Measurements from ENCODE around the gene INTS15.

DNA sequence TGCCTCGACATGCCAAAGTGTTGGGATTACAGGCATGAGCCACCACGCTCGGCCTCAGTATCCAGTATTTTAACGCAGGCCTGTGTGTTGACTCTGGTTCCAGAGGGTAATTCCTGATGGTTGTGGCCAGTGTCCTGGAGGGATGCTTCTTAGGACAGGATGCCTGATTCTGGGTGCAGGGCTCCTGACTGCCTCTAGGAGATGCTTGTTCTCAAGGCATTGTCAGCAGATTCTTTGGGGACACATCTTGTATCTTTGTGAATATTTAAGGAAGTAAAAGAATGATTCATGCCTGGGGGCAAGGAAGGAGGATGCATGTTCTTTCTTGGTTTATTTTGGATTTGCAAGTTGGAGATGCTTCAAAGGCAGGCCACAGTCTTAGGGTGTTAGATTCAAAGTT lies 10.4 kb upstream of the INTS15 start:
- TF ChIP-seq, protein P1, sequence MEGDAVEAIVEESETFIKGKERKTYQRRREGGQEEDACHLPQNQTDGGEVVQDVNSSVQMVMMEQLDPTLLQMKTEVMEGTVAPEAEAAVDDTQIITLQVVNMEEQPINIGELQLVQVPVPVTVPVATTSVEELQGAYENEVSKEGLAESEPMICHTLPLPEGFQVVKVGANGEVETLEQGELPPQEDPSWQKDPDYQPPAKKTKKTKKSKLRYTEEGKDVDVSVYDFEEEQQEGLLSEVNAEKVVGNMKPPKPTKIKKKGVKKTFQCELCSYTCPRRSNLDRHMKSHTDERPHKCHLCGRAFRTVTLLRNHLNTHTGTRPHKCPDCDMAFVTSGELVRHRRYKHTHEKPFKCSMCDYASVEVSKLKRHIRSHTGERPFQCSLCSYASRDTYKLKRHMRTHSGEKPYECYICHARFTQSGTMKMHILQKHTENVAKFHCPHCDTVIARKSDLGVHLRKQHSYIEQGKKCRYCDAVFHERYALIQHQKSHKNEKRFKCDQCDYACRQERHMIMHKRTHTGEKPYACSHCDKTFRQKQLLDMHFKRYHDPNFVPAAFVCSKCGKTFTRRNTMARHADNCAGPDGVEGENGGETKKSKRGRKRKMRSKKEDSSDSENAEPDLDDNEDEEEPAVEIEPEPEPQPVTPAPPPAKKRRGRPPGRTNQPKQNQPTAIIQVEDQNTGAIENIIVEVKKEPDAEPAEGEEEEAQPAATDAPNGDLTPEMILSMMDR (IDR thresholded peaks at IDR 0.05) = no peak
- TF ChIP-seq POLR2A (IDR thresholded peaks at IDR 0.05) (no peak), POLR2AphosphoS5 (IDR thresholded peaks at IDR 0.05) (no peak), EP300 (IDR thresholded peaks at IDR 0.05) (no peak)

Measured in suprapubic skin (tissue), 4 donors.